GM19240 (cell line): Measurements from ENCODE around the gene SATB2.

Experiments used
- DNase-seq: peaks from one replicate; pipeline ENCODE4 v3.0.0; 2011; ENCODE audit warnings: low spot score; ENCODE audit not compliant: insufficient read length

The SATB2 gene

DNA sequence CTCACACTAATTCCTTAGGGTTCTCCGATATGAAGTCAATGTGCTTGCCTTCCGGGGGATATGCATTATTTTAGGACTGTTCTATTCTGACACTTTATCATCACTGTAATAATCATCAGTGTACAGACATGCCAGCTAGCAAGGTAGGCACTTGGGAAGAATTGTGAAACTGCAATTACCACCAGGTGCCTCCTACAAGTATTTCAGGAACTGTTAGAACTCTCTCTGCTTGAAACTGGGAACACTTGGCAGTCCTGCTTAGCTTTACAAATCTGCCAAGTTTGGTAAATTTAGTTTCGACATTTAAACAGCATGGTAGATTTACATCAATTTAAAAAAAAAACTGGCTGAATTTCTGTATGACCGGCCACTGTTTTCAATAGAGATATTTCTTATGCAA is 128.7 kb downstream of the SATB2 start:
- DNase-seq, result no peak

DNA sequence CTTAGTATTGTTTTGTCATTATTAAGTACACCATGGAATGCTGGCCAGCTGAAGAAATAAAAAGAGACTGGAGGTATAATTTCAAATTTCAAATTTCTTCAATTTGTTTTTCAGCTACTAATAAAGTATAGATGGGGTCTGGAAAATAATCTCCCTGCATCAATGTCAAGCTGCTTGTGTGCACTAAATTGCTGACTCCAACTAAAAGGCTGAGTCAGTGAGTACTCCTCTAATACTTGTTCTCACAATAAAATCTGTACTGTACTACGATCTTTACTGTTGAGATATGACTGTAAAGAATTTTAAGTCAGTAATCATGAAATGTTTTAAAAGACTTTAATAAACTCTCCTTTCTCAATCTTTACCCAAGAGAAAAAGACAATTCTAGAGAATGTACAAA is 131.9 kb downstream of the SATB2 start:
- DNase-seq, result no peak

DNA sequence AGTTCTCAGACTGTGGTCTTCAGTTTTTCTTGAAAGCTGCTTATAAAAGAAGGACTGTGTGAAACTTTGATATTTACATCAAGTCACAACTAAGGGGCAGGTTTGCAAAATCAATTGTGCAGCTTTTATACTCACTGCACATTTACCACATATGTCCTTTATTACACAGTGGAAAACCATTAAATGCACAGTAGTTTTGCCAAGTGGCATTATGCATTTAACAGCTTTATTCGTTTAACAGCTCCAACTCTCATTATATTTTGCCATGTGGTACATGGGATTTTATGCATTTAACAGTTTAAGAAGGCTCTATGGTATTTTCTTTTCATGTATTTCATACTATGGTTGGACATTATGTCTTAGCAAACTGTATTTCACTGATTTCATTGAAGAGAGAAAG is 135.6 kb downstream of the SATB2 start:
- no peak for DNase-seq

DNA sequence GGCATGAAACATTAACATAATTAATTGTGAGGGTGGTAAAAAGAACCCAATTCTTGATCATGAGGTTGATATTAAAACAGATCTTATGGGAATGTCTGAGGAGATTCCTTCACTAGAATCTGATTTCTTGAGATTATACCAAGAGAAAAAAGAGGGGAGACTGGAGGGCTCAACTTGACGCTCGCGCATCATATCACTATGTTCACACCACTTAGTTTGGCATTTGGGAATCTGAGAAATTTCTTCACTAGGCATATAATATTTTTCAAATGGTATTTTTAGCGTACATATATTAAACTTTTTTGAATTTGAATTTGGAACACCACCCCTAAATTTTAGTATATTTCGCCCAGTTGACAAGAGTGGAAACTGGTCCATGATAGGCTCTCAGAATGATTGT is 140.1 kb downstream of the SATB2 start:
- no peak for DNase-seq

DNA sequence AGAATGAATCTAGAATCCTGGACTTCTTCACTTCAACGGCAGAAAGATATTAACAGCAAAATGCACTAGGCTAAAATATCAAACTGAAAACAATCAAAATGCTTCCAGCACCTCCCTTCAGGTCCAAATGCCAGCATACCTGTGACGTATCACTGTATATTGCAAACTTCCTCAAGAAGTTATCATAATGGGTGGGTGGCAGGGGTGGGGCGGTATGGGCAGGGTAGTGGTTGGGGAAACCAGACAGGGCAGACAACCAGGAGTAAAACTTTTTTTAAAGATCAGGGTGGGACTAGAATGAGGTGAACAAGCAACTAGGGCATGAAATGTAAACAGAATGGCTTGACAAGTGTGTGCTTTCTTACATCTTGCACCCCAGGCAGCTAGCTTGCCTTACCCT is 140.9 kb downstream of the SATB2 start:
- DNase-seq, result no peak

DNA sequence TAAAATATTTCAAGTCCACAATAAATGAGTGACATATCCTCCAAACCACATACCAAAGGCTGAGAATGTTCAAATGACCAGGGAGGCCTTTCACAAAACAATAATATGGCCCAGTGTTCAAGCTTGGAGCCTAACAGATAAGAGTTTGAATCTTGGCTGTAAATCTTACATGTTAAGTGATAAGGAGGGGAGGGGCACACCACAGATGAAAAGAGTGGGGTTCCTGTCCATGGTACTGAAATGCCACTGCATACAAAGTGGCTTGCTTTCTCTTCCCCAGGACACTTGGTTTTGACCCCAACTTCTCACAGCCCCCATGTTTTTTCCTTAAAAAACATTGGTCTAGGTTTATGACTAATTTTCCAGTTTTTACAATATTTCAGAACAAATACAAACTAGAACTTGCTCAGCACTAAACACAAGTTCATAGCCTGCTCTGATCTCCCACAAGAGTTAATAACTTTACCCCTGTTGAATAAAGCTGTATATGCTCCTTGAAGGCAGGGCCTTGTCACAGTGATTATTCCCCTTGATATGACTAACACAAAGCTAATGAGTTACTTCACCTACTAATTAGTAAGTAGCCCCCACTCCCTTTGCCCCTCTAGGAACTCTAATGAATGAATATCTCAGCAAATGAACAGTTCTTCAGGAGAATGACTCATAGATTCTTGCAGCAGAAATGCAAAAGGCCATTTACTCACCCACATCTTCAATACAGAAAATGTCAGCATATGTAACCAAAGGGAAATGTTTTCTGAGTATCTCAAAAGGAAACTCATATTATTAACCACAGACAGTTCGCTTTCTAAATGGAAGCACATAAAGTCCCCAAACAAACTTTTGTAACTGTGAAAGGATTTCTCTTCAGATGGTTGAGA is 142.2 kb downstream of the SATB2 start:
- DNase-seq, result no peak

DNA sequence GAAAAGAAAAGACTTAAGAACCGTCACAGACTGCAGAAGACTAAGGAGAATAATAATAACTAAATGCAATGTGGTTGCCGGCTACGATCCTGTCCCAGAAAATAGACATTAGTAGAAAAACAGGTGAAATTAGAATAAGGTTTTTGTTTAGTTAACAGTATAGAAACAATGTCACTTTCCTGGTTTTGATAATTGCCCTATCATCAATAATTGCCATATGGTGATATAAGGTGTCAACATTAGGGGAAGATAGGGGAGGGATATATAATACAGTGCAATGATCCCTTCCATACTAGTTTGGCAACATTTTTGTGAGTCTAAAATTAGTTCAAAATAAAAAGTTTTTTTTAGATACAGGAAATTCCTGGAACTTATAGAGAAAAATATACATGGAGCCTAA is 144.8 kb downstream of the SATB2 start:
- no peak for DNase-seq

DNA sequence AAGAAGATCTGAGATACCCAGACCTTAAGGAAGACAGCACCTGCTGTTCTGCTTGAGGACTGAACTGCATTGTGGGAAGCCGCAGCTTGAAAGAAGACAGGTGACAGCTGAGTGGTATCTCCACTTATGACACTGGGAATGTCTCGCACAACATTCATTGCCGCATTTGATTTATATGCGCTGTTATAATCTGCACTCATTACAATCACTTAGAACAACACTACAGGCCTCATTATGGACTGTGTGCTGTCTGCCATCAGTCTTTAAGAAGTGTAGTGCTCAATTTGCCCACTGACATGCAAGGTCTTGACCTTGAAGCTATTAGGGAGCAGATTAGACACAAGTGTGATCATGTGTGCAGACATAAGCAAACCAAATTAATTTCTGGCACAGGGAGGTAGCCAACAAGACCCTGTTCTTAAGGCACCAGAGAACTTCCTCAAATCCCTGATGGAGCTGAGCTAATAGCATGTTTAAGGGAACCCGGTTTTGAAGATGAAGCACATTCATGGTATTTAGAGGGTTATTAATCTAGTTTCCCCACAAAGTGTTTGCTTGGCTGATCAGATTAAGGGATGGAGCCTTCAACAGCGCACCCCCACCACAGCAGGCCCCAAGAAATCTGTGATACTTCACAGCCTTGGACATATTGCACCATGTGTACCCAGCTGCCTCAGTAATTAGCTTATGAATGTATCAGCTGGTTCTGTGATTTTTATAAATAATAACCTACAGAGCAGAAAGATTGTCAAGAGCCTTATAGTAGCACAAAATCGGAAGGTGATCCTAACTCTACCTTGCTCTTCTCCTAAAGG is 146.8 kb downstream of the SATB2 start:
- no peak for DNase-seq

DNA sequence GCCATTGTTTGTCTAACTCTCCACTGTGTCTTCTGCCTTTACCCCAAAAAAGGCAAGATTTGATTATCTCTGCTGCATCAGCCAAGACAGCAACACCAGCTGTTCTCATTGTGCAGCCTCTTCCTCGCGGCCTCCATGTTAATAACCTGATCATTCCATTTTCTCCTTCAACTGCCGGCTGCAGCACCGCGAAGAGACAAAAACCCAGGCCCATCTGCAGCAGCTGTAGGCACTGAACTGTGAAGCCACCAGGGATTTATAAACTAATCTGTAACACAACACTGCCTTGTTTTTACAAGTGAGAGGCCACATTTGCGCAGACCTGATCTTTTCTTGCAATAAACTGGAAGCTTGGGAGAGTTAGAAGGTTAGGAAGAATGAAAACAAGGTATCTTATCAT is 147.8 kb downstream of the SATB2 start:
- DNase-seq, result no peak

DNA sequence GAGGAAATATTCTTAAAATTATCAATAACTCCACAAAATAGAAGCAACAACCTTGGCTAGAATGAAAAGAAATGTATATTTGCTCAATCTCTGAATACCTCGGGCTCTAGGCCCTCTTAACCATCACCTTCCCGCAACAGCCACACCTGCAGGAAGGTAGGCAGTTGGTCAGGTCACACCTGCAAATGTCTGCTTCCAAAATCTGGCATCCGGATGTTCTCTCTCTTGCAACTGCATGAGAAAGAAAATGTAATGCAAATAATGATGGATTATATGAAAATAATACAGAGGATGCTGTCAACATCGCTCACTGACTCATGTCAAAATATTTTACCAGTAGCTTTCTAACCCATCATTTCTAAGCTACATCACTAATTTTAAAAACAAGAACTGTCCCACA is 148.3 kb downstream of the SATB2 start:
- no peak for DNase-seq

DNA sequence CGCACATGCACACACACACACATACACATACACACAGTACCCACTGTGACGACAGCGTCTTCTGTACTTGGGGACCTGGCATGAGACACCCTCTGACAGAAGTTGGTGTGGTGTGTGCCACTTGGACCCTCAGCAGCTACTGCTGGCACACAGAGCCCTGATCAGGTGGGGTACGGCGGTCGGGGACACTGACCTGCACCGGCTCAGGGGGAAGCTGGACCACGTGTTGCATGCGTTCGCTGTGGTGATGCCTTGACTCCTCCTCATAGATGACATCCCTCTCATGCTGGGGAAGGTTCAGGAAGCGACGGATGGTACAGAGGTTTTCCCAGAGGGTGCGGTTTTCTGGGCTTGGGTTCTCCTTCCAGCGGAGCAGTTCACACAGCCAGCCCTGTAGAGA is 149.2 kb downstream of the SATB2 start:
- DNase-seq, result no peak

DNA sequence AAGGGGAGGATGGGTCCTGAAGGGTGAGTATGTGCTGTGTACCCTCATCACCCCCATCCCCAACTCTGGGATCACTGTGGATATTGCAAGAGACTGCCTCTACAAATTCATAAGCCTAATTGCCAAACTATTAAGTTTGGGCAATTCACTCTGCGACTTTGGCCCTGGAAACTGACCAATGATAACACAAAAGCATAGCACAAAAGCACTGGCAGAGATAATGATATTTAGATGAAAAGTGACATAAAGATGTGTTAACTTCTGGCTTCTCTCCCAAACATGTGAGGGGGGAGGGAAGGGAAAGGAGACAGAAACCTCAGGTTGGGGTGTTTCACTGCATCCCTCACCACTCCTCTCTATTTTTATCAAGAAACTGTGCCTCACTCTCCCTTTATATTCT is 150.3 kb downstream of the SATB2 start:
- DNase-seq, result no peak

DNA sequence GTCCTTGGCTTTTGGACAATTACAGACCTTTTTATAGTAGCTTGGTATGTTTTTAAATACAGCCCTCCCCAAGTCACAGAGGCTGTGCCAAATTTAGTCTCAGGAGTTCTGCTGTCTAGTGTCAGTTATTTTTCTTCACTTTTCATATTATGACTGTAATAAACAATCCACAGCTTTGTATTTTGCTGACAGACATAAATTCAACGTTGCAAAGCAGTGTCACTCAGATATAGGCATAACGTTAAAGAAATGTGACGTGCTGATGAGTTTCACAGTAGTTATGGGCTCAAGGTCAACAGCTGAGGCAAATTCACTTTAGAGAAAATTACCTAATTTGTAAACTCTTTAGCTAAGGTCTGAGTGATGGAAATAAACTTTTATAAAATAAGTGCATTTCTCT is 151.6 kb downstream of the SATB2 start:
- DNase-seq, result no peak

DNA sequence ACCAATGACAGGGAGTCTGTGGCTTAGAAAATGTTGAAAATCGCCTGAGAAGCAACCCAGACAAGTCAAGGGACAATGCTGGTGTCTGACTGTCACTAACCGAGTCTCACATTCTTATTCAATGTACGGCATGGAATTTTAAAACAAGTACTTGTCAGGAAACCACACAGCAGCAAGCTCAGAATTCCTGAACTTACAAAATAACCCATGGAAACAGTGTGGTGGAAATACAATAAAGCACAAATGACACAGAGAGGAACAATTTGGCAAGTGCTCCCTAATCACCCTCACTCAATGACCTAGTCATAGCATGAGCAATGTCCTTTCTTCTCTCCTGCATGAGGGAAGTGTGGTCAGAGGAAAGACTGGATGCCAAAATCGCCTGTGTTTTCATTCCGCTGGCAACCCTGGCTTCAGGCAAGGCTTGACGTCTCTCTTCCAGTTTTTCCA is 154.0 kb downstream of the SATB2 start:
- no peak for DNase-seq

DNA sequence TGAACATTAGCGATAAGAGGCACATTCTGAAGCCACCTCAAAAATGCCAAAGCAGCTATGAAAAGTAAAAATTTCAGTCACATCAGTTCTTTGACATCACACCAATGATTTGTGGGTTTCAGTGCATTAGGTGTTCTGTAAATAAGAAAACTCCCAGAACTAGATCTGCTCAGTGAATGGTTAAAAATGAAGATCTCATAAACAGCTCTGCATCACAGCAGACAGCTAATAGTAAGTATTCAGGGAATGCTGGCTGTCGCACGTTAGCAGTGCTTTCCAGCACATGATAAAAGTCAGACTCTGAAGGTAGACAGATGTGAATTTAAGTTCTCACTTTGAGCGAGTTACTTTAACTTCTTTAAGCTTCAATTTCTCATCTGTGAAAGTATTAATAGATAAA is 154.9 kb downstream of the SATB2 start:
- DNase-seq, result no peak

DNA sequence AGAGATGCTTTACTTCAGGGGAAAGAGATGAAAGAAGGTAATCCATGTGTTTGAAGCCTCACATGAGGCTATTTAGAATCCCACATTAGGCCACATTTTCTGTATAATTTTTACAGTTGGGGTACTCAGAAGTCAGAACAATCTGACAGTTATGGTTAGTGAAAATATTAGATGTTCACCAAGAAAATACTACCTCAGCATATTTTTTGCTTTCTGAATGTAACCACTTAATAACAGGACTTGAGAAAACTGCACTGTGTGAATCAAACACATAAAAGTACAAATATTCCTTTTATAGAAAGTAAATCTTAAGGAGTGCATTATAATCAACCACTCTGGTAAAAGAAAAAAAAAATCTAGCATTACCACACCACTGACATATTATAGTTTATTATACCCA is 169.3 kb downstream of the SATB2 start:
- no peak for DNase-seq

DNA sequence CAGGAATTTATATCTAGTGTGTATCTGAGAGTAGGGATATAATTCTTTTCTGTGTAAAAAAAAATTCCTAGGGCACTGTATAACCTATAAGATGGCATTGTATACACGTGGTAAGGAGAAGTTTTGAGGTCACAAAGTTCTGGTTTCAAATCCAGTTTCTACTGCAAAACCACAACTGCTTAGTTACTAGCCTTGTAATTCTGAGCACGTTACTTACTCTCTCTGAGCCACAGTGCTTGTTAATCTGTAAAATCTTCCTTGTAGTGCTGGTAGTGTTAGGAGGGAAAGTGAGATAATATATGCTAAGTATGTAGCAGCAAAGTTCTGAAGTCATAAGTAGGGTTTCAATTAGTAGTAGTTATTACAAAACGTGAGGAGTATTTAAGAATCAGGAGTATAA is 175.4 kb downstream of the SATB2 start:
- DNase-seq, result no peak

DNA sequence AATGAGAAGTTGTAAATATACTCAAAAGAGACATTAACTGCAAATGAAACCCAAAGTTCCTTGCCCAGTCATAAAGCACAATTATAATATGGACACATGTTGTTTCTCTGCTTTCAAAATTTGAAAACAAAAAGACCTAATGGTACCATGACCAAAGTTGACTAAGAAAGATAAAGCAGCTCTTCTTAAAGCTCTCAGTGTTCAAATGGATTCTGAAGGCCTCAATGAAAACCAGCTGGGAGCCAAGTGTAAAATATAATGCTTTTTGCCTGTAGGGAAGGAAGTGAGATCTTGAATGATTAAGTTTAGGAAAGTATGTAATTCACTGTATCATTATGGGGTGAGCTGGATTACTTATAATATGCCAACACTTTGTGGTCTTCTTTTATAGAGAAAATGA is 178.6 kb downstream of the SATB2 start:
- DNase-seq, result no peak

DNA sequence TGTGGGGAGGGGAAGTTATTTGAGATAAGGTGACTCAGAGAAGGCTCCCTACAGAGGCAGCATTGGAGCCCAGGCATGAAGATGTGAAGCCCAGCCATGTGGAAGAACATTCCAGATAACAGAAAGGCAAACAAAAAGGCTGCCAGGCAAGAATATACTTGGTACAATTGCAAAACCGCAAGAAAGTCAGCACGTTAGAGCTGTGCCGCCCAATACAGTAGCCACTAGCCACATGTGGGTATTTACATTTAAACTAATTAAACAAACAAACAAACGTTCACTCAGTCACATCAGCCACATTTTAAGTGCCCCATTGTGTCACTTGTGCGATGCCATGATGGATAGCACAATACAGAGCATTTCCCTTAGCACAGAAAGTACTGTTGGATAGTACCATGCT is 179.6 kb downstream of the SATB2 start:
- DNase-seq, result no peak

DNA sequence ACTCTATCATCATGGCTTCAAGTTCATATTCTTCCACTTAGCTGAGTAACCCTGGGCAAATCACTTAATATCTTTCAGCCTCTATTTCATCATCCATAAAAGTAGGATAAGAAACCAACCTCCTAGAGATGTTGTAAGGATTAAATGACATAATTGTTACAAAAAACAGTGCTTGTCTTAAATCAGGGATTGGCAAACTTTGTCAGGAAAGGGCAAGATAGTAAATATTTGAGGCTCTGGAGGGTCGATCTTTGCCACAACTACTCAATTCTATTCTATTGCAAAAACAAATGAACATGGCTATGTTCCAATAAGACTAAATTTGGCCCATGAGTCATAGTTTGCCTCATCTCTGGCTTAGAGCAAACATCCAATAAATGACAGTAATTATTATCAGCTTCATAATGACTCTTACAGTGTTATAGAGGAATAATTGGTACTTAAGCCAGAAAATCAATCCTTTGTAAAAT is 184.7 kb downstream of the SATB2 start:
- no peak for DNase-seq

DNA sequence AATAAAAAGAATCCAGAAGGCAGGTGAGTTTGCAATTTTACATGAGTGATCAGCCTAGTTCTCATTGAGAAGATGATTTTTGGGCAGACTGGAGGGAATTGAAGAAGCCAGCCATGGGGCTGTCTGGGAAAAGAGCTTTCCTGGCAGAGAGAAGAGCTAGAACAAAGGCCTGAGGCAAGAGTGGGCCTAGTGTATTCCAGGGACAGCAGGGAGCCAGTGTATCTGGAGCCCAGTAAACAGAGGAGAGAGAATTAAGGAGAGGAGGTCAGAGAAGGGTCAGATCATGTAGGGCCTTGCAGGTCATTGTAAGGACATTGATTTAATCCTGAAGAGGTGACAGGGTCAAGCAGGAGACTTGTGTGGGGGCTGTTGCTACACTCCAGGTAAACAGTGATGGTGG is 195.8 kb downstream of the SATB2 start:
- no peak for DNase-seq

DNA sequence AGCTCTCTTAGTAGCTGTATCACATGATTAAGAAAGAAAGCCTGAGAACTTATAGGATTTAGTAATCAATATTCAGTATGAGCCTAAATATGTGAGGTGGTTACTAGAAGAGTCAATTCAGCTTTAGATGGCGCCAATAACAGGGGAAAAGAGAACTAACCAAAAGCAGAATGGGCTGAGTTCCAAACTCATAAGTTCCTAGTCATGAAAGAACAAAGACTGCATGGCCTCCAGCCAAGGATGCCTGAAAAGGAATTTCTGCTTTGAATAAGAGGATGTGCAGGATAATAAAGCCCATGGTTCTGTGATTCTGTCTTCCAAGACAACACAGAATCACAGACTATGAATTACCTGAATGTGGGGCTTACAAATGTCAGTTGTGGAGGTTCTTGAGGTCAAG is 196.5 kb downstream of the SATB2 start:
- DNase-seq, result no peak

DNA sequence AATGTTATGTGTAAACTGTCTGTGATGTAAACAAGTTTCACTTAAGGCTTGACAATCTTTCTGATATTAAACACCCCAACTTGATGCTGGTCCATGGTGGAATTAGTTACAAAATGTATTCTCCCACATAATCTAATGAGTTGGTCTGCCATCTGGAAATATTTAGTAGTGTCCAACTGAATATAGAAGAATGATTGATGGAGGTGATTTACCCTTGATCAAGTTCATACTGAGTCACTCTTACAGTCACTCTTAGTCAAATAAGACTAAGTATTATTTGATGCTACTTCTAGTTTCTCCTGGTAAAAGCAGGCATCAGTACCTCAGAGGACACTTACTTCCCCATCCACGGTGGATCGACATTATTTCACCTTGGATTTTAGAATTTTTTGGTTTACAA is 198.1 kb downstream of the SATB2 start:
- no peak for DNase-seq
